HUES6 (cell line): ENCODE data around the gene SETD5.

ENCODE experiments used
- H3K27ac ChIP-seq: 2 replicates; pipeline ENCODE4 v1.7.0; 2013; ENCODE audit warnings: low read depth, mild to moderate bottlenecking, low read length, inconsistent platforms
- H3K27me3 ChIP-seq: 2 replicates; pipeline ENCODE4 v1.6.1; 2013; ENCODE audit warnings: low read length; ENCODE audit not compliant: control insufficient read depth, insufficient read depth
- H3K36me3 ChIP-seq: 2 replicates; pipeline ENCODE4 v1.6.1; 2013; ENCODE audit warnings: low read length; ENCODE audit not compliant: control insufficient read depth, insufficient read depth
- H3K4me1 ChIP-seq: 2 replicates; pipeline ENCODE4 v1.6.1; 2013; ENCODE audit warnings: low read length; ENCODE audit not compliant: control insufficient read depth, insufficient read depth
- H3K4me3 ChIP-seq: 2 replicates; pipeline ENCODE4 v1.5.1; 2013; ENCODE audit warnings: low read depth, low read length
- H3K9ac ChIP-seq: one replicate; pipeline ENCODE4 v1.6.1; 2013; ENCODE audit warnings: mild to moderate bottlenecking, low read length
- H3K9me3 ChIP-seq: 2 replicates; pipeline ENCODE4 v1.6.1; 2013; ENCODE audit warnings: low read depth, low read length; ENCODE audit not compliant: control insufficient read depth, insufficient read depth

Gene SETD5

GRCh38 chr3:9377981-9378380 is 19.4 kb upstream of the SETD5 start:
- H3K9me3 ChIP-seq: no peaks in the 10 kb centered on the region
- no peak overlapping the region for H3K27ac ChIP-seq
- no peak overlapping the region for H3K4me3 ChIP-seq
- no peaks in the 10 kb centered on the region for H3K4me1 ChIP-seq
- no peak overlapping the region for H3K9ac ChIP-seq
- H3K36me3 ChIP-seq: peaks cover 86% of the 10 kb centered on the region
- no peaks in the 10 kb centered on the region for H3K27me3 ChIP-seq

DNA sequence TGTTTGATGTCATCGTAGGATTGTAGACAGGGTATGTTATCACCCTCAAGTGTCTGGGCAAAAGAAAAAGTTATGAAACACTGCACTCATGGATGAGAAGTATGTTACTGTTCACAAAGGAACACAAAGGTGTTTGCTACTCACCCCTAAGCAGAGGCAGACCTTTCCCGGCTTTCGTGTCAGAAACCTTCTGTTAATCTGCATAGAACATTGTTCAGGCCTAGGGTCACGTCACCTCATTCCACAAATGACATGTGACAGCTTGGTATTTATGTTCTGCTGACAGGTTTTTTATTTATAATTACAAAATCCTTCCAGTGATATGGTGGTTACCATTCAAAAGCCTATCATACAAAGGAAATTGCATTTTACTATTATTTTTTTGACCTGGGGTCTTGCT is 18.1 kb upstream of the SETD5 start:
- no peak overlapping the region for H3K9ac ChIP-seq
- no peaks in the 10 kb centered on the region for H3K4me1 ChIP-seq
- peaks cover 85% of the 10 kb centered on the region for H3K36me3 ChIP-seq
- no peaks in the 10 kb centered on the region for H3K27me3 ChIP-seq
- H3K4me3 ChIP-seq: no peak overlapping the region
- H3K27ac ChIP-seq: no peak overlapping the region
- no peaks in the 10 kb centered on the region for H3K9me3 ChIP-seq

DNA sequence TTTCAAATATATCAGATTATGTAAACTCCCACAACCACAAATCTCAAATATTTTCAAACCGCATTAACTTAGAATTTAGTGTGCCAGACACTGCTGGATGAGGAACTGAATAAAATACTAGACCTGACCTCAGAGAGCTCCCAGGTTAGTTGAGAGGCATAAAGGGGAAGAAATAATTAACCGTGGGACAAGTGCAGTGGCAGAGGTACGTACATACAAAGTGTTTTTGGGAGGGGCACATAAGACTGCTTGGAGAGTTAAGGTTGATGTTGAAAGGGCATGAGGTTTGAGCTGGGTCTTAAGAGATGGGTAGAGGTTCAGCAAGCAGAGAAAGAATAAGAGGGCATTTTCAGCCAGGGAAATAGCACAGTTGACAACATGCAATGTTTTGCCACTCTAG is 17.4 kb upstream of the SETD5 start:
- no peak overlapping the region for H3K4me3 ChIP-seq
- H3K9ac ChIP-seq: no peak overlapping the region
- H3K27ac ChIP-seq: no peak overlapping the region
- no peaks in the 10 kb centered on the region for H3K4me1 ChIP-seq
- H3K9me3 ChIP-seq: no peaks in the 10 kb centered on the region
- no peaks in the 10 kb centered on the region for H3K27me3 ChIP-seq
- peaks cover 85% of the 10 kb centered on the region for H3K36me3 ChIP-seq

GRCh38 chr3:9384141-9384828 is 13.1 kb upstream of the SETD5 start:
- Histone ChIP-seq H3K9ac (no peak overlapping the region), H3K27ac (no peak overlapping the region), H3K9me3 (no peaks in the 10 kb centered on the region), H3K4me3 (no peak overlapping the region), H3K4me1 (no peaks in the 10 kb centered on the region), H3K27me3 (no peaks in the 10 kb centered on the region), H3K36me3 (peaks cover 88% of the 10 kb centered on the region)

- no peak overlapping the region for H3K27ac ChIP-seq
Measured at GRCh38 chr3:9385187-9386077, 12.0 kb upstream of the SETD5 start.

DNA sequence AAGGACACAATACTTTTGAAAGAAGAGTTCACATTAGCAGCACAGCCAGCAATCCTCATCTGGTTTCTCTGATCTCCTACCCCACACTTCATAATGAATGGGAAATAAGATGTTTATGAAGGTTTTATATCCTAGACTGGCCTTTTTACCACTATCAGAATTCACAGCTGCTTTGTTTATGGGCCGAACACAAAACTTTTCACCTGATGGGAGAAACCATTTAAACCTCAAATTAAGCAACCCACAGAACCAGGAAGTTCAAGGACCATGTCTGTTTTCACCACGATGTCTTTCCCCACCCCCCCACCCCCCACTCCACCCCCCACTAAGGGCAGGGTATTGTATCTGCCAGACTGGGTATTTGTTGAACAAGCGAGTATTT is 11.3 kb upstream of the SETD5 start:
- H3K4me1 ChIP-seq: no peaks in the 10 kb centered on the region
- H3K36me3 ChIP-seq: peaks cover 92% of the 10 kb centered on the region
- H3K9ac ChIP-seq: no peak overlapping the region
- no peak overlapping the region for H3K4me3 ChIP-seq
- H3K9me3 ChIP-seq: no peaks in the 10 kb centered on the region
- no peaks in the 10 kb centered on the region for H3K27me3 ChIP-seq
- no peak overlapping the region for H3K27ac ChIP-seq

More at GRCh38 chr3:9385187-9386077, 12.0 kb upstream of the SETD5 start:
- Histone ChIP-seq H3K36me3 (peaks cover 90% of the 10 kb centered on the region), H3K4me3 (no peak overlapping the region), H3K4me1 (no peaks in the 10 kb centered on the region), H3K9ac (no peak overlapping the region), H3K9me3 (no peaks in the 10 kb centered on the region), H3K27me3 (no peaks in the 10 kb centered on the region)

GRCh38 chr3:9386501-9387321 is 10.7 kb upstream of the SETD5 start:
- no peaks in the 10 kb centered on the region for H3K4me1 ChIP-seq
- peaks cover 95% of the 10 kb centered on the region for H3K36me3 ChIP-seq
- no peaks in the 10 kb centered on the region for H3K27me3 ChIP-seq
- no peak overlapping the region for H3K9ac ChIP-seq
- H3K27ac ChIP-seq: no peak overlapping the region
- no peak overlapping the region for H3K4me3 ChIP-seq
- no peaks in the 10 kb centered on the region for H3K9me3 ChIP-seq

- Histone ChIP-seq H3K36me3 (peaks cover 97% of the 10 kb centered on the region), H3K27ac (no peak overlapping the region), H3K4me3 (no peak overlapping the region), H3K9me3 (no peaks in the 10 kb centered on the region), H3K27me3 (no peaks in the 10 kb centered on the region), H3K4me1 (no peaks in the 10 kb centered on the region), H3K9ac (no peak overlapping the region)
Measured at GRCh38 chr3:9387322-9387655, 10.1 kb upstream of the SETD5 start.

DNA sequence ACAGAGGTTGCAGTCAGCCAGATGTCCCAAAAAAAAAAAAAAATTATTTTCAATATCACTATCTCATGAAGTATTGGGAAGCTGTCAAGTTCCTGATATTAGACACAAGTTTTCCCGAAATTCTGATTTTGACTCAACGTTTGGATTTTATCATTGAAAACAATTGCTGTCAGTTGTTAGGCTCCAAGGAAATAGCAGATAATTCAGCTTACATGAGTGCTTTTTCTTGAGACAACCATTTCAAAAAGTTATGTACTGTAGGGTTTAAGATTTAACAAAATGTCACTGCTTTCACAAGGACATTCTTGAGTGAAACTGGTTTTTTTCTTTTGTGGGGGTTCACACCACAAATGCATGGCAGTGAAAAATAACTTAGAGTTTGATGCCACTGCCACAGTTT is 9.3 kb upstream of the SETD5 start:
- Histone ChIP-seq H3K4me3 (no peak overlapping the region), H3K27me3 (no peaks in the 10 kb centered on the region), H3K36me3 (peaks cover 97% of the 10 kb centered on the region), H3K9ac (no peak overlapping the region), H3K27ac (no peak overlapping the region), H3K9me3 (no peaks in the 10 kb centered on the region), H3K4me1 (no peaks in the 10 kb centered on the region)

GRCh38 chr3:9388562-9389272 is 8.7 kb upstream of the SETD5 start:
- Histone ChIP-seq H3K4me1 (no peaks in the 10 kb centered on the region), H3K4me3 (no peak overlapping the region), H3K27me3 (no peaks in the 10 kb centered on the region), H3K9ac (no peak overlapping the region), H3K9me3 (no peaks in the 10 kb centered on the region), H3K36me3 (peaks cover 98% of the 10 kb centered on the region), H3K27ac (no peak overlapping the region)
